Erythroblast (primary cell): ENCODE results near the gene PRPF6.

Experiments
- GATA1 ChIP-seq: IDR thresholded peaks from 2 replicates; pipeline ENCODE4 v1.6.1; 2011; ENCODE audit warnings: low read depth, mild to moderate bottlenecking, control low read depth, low read length, moderate library complexity
- POLR2A ChIP-seq: IDR thresholded peaks from 2 replicates; pipeline ENCODE4 v1.6.1; 2011; ENCODE audit warnings: mild to moderate bottlenecking, low read length

GRCh38 chr20:64069614-64070243, 88.8 kb downstream of the PRPF6 start:
- TF ChIP-seq POLR2A (no peak), GATA1 (no peak)
